OCI-LY3 (cell line): ENCODE measurements around the gene TMEM163.
A peak's percentile ranks its signal among the peaks of the same experiment; 100 is the strongest.

ENCODE experiments used
- H2AFZ ChIP-seq: fragments of 200-600, 300-600 bp; shearing (Covaris generic); 2 replicates; pipeline ENCODE4 v1.6.0; 2014; ENCODE audit warnings: antibody characterized with exemption, low read depth, low read length
- H3K27ac ChIP-seq: fragments of 200-600, 300-600 bp; sonication (generic); 2 replicates; pipeline ENCODE4 v1.5.1; 2014; ENCODE audit warnings: mild to moderate bottlenecking, low read length, moderate library complexity, mixed read lengths
- H3K27me3 ChIP-seq: fragments of 200-600, 300-600 bp; sonication (generic); 2 replicates; pipeline ENCODE4 v1.6.1; 2014; ENCODE audit warnings: low read depth, low read length, mixed read lengths
- H3K36me3 ChIP-seq: fragments of 200-600, 300-600 bp; sonication (generic); replicated peaks from 2 replicates; pipeline ENCODE3; 2014; ENCODE audit warnings: low read depth, low read length, mixed read lengths
- H3K4me1 ChIP-seq: fragments of 300-600, 200-600 bp; sonication (generic); 2 replicates; pipeline ENCODE4 v1.6.1; 2014; ENCODE audit warnings: low read length, mixed read lengths
- H3K4me2 ChIP-seq: fragments of 200-600, 300-600 bp; sonication (generic); 2 replicates; pipeline ENCODE4 v1.6.1; 2014; ENCODE audit warnings: low read length, mixed read lengths
- H3K4me3 ChIP-seq: fragments of 300-600, 200-600 bp; sonication (generic); 2 replicates; pipeline ENCODE4 v1.5.1; 2014; ENCODE audit warnings: antibody characterized with exemption, mild to moderate bottlenecking, low read length, moderate library complexity
- H3K79me2 ChIP-seq: fragments of 300-600, 200-600 bp; shearing (Covaris generic); 2 replicates; pipeline ENCODE4 v1.6.1; 2014; ENCODE audit warnings: mild to moderate bottlenecking, low read length, mixed read lengths
- H3K9ac ChIP-seq: fragments of 300-600, 200-600 bp; shearing (Covaris generic); 2 replicates; pipeline ENCODE4 v1.6.0; 2014; ENCODE audit warnings: mild to moderate bottlenecking, low read length, moderate library complexity
- H3K9me3 ChIP-seq: fragments of 200-600, 300-600 bp; shearing (Covaris generic); 2 replicates; pipeline ENCODE4 v1.6.1; 2014; ENCODE audit warnings: low read length, mixed read lengths; ENCODE audit not compliant: insufficient read depth
- H4K20me1 ChIP-seq: fragments of 200-600, 300-600 bp; sonication (generic); 2 replicates; pipeline ENCODE4 v1.6.1; 2016; ENCODE audit warnings: low read length, mixed read lengths; ENCODE audit not compliant: insufficient read depth
- EZH2phosphoT487 ChIP-seq: fragments of 200-600 bp; shearing (Covaris generic); IDR thresholded peaks from 2 replicates; pipeline ENCODE4 v1.6.1; 2018; ENCODE audit warnings: antibody characterized with exemption, mixed run types, low read depth
- TF ChIP-seq, protein P1 (sequence below): fragments of 200-600, 300-600 bp; sonication (generic); IDR thresholded peaks from 2 replicates; pipeline ENCODE4 v1.5.1; 2014; ENCODE audit warnings: antibody characterized with exemption, low read length, low read depth

The TMEM163 gene

DNA sequence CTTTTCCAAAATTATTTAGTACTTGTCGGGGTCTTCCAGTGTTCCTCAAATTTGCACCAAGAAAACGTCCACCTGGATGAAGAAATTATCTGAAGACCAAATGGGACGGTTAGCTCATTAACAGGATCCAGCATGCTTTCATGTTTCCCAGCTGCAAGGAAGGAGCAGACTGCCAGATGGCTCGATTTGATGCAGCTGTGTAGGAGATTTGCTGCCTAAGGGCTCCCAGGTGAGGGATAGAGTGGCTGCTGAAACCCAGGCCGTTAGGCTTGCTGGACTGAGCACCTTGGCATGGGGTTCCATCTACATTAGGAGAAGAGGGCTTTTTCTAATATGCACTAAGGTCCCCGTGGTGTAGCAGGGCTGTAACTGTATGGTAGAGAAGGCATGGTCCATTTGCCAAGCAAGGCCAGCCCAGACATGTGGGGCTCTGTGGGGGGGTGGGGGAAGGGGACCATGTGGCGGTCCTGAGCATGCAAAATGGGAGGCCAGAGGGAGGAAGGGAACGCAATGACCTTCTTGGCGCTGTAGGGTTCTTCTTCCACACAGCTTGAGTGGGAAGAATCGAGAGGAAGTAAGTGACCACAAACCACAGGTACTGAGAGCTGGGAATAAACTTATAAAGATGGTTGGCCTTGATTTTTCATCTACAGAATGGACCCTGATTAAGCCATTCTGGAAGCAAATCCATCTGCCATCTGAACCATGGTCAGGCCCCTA lies 144.0 kb downstream of the TMEM163 start:
- H4K20me1 ChIP-seq: no peaks in the 10 kb centered on the region
- TF ChIP-seq EZH2phosphoT487: no peak
- TF ChIP-seq, protein P1, sequence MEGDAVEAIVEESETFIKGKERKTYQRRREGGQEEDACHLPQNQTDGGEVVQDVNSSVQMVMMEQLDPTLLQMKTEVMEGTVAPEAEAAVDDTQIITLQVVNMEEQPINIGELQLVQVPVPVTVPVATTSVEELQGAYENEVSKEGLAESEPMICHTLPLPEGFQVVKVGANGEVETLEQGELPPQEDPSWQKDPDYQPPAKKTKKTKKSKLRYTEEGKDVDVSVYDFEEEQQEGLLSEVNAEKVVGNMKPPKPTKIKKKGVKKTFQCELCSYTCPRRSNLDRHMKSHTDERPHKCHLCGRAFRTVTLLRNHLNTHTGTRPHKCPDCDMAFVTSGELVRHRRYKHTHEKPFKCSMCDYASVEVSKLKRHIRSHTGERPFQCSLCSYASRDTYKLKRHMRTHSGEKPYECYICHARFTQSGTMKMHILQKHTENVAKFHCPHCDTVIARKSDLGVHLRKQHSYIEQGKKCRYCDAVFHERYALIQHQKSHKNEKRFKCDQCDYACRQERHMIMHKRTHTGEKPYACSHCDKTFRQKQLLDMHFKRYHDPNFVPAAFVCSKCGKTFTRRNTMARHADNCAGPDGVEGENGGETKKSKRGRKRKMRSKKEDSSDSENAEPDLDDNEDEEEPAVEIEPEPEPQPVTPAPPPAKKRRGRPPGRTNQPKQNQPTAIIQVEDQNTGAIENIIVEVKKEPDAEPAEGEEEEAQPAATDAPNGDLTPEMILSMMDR: no peak
- H2AFZ ChIP-seq: no peak overlapping the region
- no peak overlapping the region for H3K9ac ChIP-seq
- peaks cover 89% of the 10 kb centered on the region for H3K4me1 ChIP-seq
- H3K9me3 ChIP-seq: no peaks in the 10 kb centered on the region
- H3K79me2 ChIP-seq: peaks cover 91% of the 10 kb centered on the region
- no peak overlapping the region for H3K4me2 ChIP-seq
- no peak overlapping the region for H3K4me3 ChIP-seq
- no peaks in the 10 kb centered on the region for H3K27me3 ChIP-seq
- no peaks in the 10 kb centered on the region for H3K36me3 ChIP-seq
- H3K27ac ChIP-seq: no peak overlapping the region

DNA sequence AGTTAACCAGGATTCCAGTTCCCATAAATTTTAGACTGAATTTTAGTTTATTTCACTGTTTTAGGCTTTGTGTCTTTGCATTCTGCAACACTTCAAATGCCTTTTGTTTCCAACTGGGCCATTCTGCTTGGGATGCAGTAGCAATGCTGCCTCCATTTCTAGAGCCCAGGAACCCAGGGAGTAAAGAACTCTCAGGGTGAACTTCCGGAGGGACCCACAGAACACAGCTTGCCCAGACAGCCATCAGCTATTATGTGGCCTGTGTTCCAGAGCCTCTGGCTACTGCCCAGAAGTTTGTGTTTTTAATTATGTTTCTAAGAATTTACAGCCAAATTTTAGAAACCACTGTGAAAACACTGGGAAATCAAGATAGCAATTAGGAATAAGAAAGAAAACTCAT lies 145.1 kb downstream of the TMEM163 start:
- Histone ChIP-seq H3K9ac (peak overlapping the region; percentile 50; the same call in 1 of the 2 replicates), H3K4me1 (peaks cover 83% of the 10 kb centered on the region), H3K36me3 (no peaks in the 10 kb centered on the region), H3K4me3 (no peak overlapping the region), H3K27me3 (no peaks in the 10 kb centered on the region), H3K79me2 (peaks cover 91% of the 10 kb centered on the region), H3K9me3 (no peaks in the 10 kb centered on the region), H3K27ac (peak overlapping the region; percentile 74), H3K4me2 (peak overlapping the region; percentile 60), H2AFZ (no peak overlapping the region), H4K20me1 (no peaks in the 10 kb centered on the region)
- TF ChIP-seq, protein P1: no peak
- TF ChIP-seq EZH2phosphoT487: no peak

DNA sequence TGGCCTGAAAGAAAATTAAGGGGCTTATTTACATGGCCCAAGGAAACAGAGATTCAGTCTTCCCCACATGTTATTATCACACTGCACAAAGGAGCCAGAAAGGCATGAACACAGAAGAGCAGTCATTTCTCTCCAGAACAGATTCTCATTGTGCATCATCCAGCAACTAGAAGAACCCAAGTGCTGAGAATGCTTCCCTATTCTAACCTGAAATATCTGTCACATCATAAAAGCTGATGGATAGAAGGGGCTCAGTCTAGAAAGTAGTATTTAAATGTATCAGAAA lies 145.8 kb downstream of the TMEM163 start:
- H4K20me1 ChIP-seq: no peaks in the 10 kb centered on the region
- peaks cover 90% of the 10 kb centered on the region for H3K79me2 ChIP-seq
- peak overlapping the region; percentile 0 for H3K4me3 ChIP-seq
- no peak overlapping the region for H2AFZ ChIP-seq
- H3K27me3 ChIP-seq: no peaks in the 10 kb centered on the region
- H3K9me3 ChIP-seq: no peaks in the 10 kb centered on the region
- peaks cover 76% of the 10 kb centered on the region for H3K4me1 ChIP-seq
- TF ChIP-seq, protein P1: no peak
- no peak for TF ChIP-seq EZH2phosphoT487
- peak overlapping the region; percentile 50; the same call in 1 of the 2 replicates for H3K9ac ChIP-seq
- H3K27ac ChIP-seq: peak overlapping the region; percentile 74
- peak overlapping the region; percentile 60 for H3K4me2 ChIP-seq
- no peaks in the 10 kb centered on the region for H3K36me3 ChIP-seq

- Histone ChIP-seq H3K36me3 (no peaks in the 10 kb centered on the region), H3K4me1 (peaks cover 71% of the 10 kb centered on the region), H3K9me3 (no peaks in the 10 kb centered on the region)
Measured at GRCh38 chr2:134572314-134573084, 146.3 kb downstream of the TMEM163 start.

More at GRCh38 chr2:134572314-134573084, 146.3 kb downstream of the TMEM163 start:
- TF ChIP-seq EZH2phosphoT487: no peak
- TF ChIP-seq, protein P1: no peak
- Histone ChIP-seq H4K20me1 (no peaks in the 10 kb centered on the region), H3K27me3 (no peaks in the 10 kb centered on the region), H3K79me2 (peaks cover 87% of the 10 kb centered on the region), H3K4me3 (peak overlapping the region; percentile 0), H2AFZ (no peak overlapping the region), H3K27ac (peak overlapping the region; percentile 74), H3K4me2 (peak overlapping the region; percentile 60), H3K9ac (peak overlapping the region; percentile 50)
